Ishikawa (cell line): ENCODE data around the gene GMPPA.

Experiments used
- CEBPB ChIP-seq: IDR thresholded peaks from 2 replicates; pipeline ENCODE4 v1.6.1; 2012
- FOXM1 ChIP-seq: IDR thresholded peaks from 2 replicates; pipeline ENCODE4 v1.6.1; 2012; ENCODE audit warnings: low read depth, borderline replicate concordance
- MAX ChIP-seq: IDR thresholded peaks from 2 replicates; pipeline ENCODE4 v1.6.1; 2012
- REST ChIP-seq: IDR thresholded peaks from 2 replicates; pipeline ENCODE4 v1.6.1; 2012; ENCODE audit warnings: low read depth, mild to moderate bottlenecking
- TAF1 ChIP-seq: IDR thresholded peaks from 2 replicates; pipeline ENCODE4 v1.6.1; 2012; ENCODE audit warnings: low read depth, mild to moderate bottlenecking
- YY1 ChIP-seq: IDR thresholded peaks from 2 replicates; pipeline ENCODE4 v1.6.1; 2012; ENCODE audit warnings: low read depth

- no peak for TF ChIP-seq MAX
- TF ChIP-seq FOXM1: no peak
- no peak for TF ChIP-seq CEBPB
- no peak for TF ChIP-seq TAF1
- no peak for TF ChIP-seq YY1
- TF ChIP-seq REST: no peak
Observed at GRCh38 chr2:219486380-219486959, 12.2 kb upstream of the GMPPA start.
